ENCODE results near the gene LCOR.
"Not testable (repeated sequence)": the region's sequence is repeated elsewhere in the genome, so short reads cannot be mapped to it uniquely, and the experiment has no call there.

LCOR gene
- 132 reads per million, percentile 87 among the genes with 10 or more reads in this experiment for total RNA-seq

DNA sequence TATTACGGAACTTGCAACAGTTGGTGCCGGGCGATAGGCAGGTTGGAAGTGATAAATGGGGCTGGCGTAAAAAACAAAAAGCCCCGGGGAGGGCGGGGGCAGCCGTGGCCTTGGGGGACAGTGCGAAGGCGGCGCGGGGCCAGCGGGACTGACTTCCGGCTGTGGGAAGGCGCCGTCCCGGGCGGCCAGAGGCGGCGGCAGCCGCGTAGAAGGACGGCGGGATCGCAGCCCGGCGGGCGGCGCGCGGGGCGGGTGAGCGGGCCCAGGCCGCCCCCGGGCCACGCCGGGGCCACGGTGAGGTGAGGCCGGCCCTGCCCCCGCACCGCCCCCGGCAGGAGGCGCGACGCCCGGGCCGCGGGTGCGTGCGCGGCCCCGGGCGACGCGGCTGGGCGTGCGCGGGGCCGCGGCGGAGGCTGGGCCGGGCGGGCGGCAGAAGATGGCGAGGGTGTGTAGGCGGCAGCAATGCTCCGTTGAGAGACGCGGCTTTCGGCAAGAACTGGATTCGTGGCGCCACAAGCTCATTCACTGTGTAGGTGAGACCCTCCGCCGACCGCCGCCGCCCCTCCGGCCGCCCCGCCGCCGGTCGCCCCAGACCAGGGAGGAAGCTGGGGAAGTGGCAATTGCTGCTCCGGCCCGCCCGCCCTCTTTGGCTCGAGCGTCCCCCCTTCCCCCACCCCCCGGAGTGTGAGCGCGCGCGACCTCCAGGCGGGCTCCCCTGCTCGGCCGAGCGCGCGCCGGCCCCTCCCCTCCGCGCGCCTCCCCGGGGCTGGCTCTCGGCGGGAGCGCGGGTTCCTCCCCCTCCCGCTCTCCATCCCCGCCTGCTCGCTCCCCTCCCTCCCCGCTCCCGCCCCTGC is at the start of gene LCOR:
TSS of gene LCOR (plus strand) at position 432 of the 854 bp plus-strand sequence. CDS start 116,760 bp downstream, outside the sequence.
- DNase-seq = peak; percentile 73

DNA sequence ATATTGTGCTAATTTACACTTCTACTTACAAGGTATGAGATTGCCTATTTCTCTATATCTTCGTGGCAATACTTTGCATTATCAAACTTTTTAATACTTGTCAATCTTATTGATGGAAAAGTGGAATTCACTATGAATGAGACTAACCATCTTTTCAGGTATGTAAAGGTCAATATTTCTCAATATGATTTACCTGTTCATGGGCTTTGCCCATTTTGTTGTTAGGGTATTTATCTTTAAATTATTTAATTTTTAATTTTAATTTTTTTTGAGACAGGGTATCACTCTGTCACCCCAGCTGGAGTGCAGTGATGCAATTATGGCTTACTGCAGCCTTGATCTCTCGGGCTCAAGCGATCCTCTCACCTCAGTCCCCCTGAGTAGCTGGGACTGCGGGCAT is 47.8 kb upstream of the LCOR start:
- DNase-seq = no peak

DNA sequence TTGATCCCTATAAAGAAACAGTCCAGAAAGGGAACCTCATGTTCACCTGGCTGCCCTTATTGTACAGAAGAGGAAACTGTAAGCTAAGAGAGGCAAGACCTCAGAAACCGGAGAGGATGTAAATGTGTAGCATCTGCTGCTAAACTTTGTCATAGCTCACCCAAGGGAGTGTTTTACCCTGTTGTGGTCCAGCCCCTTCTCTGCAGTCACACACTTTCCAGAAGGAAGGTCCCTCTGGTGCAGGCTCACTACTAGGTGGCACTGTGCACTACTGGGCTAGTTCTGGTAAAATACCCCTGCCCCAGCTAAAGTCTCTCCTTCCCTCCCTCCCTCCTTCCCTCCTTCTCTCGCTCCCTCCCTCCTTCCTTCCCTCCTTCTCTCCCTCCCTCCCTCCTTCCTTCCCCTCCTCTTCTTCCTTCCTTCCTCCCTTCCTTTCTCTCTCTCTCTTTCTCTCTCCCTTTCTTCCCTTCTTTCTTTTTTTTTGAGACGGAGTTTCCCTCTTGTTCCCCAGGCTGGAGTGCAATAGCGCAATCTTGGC is 42.5 kb upstream of the LCOR start:
- no peak for DNase-seq

DNA sequence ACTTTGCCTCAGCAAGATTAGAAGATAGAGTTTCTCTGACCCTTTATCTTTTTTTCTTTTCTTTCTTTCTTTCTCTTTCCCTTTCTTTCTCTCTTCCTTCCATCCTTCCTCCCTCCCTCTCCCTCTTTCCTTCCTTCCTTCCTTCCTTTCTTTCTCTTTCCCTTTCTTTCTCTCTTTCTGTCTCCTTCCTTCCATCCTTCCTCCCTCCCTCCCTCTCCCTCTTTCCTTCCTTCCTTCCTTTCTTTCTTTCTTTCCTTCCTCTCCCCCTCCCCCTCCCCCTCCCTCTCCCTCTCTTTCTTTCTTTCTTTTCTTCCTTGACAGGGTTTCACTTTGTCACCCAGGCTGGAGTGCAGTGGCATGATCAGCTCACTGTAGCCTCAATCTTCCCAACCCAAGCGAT is 40.2 kb upstream of the LCOR start:
- DNase-seq = no peak

DNA sequence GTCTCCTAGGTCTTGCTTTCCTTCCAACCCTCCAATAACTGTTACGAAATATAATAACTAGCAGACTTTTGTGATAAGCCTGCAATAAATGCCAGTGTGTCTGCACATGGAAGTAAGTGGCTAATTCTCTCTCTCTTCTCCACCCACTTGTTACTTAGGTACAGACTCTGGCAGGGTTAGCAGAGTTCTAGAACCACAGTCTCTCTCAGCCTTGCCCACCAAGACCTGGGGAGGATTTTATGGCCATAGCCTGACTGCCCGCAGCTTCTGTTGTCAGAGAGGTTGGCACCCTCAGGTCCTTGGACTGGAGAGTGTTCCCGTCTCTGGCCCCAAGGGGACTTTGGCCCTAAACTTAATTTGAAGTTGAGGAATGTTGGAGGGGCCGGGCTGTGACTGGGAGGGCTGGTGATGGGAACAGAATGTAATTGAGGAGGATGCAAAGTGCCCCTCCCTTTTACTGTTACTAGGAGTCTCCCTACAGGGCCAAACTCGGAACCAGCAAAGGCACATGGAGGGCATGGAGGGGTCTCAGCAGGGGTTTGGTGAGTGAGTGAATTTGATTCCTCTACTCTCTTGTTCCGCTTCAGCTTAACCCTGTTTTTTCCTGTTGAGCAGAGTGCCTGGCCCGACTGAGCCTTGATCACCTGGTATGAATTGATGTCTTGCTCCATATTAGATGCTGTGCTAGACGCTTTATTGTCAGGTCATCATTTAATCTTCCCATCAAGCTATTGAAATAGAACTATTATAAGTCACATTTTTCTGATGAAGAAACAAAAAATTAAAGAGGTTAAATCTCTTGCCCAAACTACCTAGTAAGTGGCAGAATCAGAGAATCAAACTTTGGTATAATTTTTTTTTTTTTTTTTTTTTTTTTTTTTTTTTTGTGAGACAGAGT is 37.0 kb upstream of the LCOR start:
- DNase-seq = no peak

DNA sequence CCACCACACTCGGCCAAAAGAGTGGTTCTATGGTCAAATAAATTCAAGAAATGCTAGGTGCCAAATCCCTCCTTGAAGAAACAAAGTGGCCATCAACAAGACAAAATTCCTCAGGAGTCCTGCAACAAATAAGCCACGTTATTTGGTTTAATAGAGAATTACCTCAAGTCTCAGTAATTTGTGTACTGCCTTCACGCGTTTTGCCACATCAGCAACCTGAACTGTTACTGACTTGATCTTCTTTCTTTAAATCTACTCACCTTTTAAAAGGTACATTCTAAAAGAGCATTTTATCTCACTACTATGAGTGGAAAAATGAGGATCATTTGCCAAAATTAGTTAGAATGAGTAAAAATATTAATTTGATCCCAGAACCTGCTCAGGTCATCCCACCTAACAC is 34.6 kb upstream of the LCOR start:
- no peak for DNase-seq

DNA sequence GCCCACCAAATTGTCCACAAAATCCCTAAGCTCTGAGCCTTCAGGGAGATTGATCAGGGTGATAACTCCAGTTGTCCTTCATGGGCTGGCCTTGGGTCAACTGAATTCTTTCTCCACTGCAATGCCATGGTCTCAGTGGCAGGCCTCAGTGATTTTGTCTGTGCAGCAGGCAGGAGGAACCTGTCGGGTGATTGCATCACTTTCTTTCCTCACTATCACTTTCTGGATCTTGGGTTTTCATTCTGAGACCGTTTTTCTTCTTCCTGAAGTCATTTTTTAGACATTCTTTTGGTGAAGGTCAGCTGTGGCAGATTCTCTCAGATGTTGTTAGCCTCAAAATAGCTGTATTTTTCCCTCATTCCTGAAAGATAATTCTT is 28.8 kb upstream of the LCOR start:
- no peak for DNase-seq

DNA sequence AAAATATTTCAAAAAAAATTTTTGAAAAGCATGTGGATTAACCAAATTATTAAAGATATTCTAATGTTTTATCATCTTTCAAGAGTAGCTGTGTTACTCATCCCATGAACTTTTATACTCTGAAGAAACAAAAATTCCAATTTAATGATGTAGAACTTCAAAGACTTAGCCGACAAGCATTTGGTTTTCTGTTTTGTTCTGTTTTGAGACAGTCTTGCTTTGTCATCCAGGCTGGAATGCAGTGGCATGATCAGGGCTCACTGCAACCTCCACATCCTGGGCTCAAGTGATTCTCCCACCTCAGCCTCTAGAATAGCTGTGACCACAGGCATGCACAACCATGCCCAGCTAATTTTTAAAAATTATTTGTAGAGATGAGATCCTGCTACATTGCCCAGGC is 17.8 kb upstream of the LCOR start:
- DNase-seq = no peak

DNA sequence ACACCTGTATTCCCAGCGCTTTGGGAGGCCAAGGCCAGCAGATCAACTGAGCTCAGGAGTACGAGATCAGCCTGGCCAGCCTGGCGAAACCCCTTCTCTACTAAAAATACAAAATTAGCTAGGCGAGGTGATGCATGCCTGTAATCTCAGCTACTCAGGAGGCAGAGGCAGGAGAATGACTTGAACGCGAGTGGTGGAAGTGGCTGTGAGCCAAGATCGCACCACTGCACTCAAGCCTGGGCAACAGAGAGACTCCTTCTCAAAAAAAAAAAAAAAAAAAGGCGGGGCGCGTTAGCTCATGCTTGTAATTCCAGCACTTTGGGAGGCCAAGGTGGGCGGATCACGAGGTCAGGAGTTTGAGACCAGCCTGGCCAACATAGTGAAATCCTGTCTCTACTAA is 13.1 kb upstream of the LCOR start:
- not testable (repeated sequence) for DNase-seq

DNA sequence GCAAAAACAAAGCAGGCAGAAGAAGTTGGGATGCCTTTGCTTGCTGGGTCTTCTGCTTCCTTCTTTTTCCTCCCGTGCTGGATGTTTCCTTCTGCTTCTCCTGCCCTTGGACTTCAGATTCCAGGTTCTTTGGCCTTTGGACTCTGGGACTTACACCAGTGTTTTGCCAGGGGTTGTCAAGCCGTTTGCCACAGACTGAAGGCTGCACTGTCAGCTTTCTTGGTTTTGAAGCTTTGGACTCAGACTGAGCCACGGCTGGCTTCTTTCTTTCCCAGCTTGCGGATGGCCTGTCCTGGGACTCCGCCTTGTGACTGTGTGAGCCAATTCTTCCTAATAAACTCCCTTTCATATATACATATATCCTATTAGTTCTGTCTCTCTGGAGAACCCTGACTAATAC is 11.3 kb upstream of the LCOR start:
- no peak for DNase-seq

DNA sequence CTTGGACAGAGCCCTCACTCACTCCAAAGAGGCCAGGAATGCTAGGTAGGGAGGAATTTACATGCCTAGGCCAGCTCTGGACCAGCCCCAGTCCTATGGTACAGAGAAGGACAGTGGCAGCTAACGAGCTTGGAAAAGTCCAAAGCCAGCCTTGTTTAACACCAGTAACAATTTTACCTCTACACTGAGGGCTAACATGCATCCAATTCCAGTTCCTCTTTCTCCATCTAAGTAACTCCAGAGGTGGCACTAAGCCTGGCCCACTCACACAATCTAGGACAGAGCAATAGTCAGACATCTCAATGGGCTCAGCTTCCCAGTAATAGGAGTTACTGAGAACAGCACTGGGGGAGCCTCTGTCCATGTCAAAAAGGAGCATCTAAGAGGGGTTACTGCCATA is 5.7 kb upstream of the LCOR start:
- DNase-seq = no peak

DNA sequence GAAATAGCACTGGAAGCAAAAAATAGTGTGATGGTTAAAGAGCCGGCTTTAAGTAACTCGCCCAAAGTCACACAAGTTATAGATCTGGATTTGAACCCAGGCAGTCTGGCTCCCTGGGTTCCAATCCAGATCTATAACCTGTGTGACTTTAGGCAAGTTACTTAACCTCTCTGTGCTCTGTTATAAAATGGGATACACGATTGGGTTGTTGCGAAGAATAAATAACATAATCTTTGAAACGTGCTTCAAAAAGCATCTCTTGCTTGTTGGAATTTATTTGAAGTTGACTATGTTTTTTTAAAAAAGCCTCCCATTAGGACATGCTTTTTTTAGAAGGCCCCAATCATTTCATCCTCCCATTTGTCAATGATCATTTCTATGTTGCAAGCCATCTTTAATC is 3.5 kb upstream of the LCOR start:
- DNase-seq = no peak

DNA sequence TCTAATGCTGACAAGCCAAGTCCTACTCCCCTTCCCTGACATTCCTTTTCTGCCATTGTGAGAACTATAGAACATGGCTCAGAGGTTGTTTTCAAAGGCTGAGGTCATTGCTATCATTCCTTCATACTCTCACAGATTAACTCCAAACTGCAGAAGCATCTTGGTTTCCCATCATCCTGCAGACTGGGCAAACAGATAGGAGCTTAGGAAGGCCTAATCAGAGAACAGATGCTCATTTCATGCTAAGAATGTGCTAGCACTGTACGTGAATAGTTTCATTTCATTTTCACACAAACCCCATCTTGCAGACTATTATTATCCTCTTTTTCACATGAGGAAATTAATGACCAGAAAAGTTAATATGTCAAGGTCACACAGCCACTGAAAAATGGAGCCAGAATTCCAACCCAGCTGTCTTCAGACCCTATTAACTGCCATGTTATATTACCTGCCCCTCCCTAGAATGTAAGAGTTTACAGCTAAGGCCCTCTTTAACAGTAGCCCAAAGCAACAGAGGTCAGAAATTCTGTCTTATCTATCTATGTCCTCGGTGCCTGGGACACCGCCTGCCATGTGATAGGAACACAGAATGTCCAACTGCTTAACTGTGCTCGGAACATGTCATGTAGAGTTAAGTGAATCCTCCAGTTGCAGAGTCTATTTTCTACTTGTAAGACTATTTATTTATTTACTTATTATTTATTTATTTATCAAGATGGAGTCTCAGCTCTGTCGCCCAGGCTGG is 2.9 kb upstream of the LCOR start:
- no peak for DNase-seq

DNA sequence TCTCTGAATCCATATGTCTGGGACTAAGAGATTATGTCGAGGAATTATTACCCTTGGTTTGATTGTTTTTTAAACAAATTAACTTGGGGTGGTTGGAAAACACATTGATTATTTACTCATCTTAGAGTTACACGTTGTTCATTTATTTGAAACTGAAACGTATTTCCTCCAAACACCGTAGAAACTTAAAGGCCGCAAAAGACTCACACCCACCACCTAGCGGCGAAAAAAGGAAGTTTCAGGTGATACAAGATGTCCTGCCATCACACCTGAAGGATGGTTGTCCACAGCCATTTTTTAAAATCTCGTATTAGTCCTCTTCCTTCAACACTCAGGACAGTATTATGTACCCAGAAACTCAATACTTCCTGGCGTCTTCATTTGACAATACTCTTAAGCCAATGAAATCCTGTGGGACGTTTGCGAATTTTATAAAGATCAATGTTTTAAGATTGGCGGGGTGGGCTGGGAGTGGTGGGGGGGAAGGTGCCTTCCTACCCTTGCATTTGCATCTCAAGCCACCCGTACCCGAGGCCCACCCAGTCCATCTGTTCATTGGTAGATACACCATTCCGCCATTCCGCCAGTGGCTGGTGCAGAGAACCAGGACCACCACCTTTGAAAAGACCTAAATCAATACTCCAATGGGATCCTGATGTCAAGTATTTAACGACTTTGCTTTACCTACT is 1.4 kb upstream of the LCOR start:
- peak; percentile 74 for DNase-seq

DNA sequence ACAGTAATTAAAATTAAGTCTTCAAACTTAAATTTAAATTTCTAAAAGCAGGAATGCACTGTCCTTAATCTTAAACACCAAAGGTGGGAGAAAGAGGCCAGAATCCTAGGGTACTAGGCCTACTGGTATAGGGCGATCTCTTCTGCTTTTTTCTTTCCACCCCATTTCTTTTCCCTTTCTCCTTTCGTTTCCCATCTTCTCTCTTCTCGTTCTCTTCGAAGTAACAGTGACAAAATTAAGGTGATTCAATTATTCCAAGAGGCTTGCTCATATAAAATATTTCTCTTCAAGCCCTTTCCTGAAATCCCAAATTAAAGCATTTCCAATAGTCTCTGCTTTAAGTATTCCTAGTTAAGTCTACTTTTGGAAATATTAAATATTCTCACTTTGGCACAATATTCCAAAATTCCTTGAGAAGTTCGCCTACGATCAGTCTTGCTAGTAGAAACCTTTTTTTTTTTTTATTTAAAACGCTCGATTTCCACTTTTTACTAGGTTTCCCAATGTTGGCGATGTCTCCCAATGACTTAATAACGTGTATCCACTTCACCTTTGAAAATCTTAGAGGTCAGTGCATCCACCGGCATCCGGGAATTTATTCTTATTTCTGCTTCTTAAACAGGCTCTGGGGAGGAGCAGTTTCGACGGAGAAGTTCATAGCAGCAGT is 765 bp upstream of the LCOR start:
- DNase-seq = no peak

DNA sequence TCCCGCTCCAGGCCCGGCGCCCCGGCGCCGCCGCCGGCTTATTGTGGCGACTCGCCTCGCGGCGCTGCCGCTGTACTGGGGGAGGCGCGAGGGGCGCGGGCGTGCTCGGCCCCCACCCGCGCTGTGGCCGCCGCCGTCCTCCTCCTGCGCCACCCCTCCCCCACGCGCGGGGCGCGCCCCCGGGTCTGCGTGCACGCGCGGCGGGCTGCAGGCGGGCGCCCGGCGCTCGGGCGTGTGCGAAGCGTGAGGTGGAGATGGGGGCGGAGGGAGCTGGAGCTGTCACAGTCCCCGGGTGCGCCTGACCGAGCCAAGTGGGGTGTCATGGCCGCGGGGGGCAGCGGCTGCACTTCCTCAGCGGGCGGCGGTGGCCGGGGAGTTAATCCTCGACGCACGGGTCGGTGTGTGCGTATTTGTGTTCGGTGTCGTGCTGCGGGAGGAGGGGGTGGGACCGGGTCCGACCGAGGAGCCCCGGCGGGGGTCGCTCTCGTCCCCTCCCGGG is 672 bp downstream of the LCOR start:
- DNase-seq = peak; percentile 77

DNA sequence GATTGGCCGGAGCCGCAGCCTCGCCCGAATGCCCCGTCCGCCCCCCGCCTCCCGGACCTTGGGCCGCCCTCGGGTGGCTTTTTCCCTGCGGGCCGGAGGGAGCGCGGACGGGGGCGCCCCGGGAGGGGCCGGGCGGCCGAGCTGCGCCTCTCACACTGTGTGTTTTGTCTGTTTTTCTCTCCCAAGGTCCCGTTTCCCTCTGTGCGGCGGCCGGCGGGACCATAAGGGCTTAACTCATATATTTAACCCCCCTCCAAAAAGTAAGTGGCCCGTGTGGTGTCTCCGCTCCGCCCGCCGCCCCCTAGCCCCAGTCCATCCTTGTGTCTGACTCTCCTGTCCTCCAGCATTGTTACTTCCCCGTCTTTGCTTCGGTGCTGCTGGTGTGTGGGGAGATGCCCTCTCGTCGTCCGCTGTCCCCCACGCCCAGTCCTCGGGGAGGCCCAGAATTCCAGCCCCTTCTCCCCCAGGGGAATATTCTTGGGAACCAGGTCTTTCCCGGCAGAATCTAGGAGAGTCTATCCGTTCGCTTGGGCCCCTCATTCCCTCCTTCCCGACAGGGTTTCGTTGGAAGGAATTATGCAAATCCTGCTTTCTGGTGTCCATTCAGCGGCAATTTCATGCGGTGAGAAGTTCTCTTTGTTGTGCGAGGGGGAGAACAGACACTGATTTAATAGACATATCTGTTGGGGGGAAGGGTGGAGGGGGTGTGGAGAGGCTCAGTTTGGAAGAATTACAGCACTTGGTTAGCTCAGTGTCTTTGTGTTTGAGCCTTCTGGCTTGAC is 1.3 kb downstream of the LCOR start:
- DNase-seq = peak; percentile 8

DNA sequence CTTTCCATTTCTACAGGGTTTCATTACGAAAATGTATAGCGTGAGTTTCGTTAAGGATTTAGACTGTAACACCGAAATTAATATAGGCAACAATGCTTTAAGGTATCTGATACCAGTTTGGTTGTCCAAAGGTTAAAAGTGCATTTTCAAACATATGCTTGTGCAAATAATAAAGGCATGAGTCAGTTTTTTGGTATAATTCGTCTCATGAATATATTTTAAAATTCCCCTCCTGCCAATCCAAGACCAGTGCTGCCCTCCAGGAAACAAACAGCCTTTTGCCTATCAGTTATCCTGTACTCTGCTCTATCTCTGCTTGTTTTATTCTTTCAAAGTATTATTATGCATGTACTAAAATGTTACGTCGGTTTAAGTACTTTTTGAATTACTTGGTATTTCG is 2.0 kb downstream of the LCOR start:
- DNase-seq = no peak

DNA sequence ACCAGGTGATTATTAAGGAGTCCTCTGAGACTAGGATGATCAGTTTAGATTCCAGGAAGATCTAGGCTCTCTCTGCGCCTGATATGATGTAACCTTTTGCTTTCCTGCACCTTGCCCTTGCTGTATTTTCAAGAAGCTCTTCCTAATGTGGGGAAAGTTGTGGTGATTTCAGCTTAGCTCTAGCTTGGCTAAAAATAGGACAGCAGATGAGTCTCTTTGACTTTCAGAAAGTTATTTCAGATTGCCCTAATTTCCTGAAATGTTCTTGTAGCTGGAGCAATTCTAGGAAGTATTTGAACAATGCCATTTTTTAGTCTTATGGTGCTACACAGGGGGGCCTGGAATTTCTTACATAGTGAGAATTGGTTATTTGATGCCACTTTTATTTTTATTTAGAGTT is 3.8 kb downstream of the LCOR start:
- no peak for DNase-seq

DNA sequence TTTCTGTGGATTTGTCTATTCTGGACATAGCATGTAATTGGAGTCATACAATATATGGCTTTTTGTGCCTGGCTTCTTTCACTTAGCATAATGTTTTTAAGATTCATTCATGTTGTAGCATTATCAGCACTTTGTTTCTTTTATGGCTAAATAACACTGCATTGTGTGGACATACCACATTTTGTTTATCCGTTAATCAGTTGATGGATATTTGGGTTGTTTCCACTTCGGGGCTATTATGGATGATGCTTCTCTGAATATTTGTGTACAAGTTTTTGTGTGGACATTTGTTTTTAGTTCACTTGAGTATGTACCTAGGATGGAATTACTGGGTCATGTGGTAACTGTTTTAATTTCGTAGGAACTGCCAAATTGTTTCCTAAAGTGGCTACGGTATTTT is 6.4 kb downstream of the LCOR start:
- DNase-seq = no peak

Data from effector CD4-positive, alpha-beta T cell (primary cell).